22Rv1 (cell line): ENCODE results near the gene MRGPRD.

Source experiments
- ZFX ChIP-seq: fragments of 450-650 bp; IDR thresholded peaks from 2 replicates; pipeline ENCODE4 v1.6.1; 2017; ENCODE audit warnings: antibody characterized with exemption, borderline replicate concordance
- TF ChIP-seq, protein P1 (sequence below): fragments of 450-650 bp; IDR thresholded peaks from 2 replicates; pipeline ENCODE4 v1.5.1; 2017; ENCODE audit warnings: mild to moderate bottlenecking

DNA sequence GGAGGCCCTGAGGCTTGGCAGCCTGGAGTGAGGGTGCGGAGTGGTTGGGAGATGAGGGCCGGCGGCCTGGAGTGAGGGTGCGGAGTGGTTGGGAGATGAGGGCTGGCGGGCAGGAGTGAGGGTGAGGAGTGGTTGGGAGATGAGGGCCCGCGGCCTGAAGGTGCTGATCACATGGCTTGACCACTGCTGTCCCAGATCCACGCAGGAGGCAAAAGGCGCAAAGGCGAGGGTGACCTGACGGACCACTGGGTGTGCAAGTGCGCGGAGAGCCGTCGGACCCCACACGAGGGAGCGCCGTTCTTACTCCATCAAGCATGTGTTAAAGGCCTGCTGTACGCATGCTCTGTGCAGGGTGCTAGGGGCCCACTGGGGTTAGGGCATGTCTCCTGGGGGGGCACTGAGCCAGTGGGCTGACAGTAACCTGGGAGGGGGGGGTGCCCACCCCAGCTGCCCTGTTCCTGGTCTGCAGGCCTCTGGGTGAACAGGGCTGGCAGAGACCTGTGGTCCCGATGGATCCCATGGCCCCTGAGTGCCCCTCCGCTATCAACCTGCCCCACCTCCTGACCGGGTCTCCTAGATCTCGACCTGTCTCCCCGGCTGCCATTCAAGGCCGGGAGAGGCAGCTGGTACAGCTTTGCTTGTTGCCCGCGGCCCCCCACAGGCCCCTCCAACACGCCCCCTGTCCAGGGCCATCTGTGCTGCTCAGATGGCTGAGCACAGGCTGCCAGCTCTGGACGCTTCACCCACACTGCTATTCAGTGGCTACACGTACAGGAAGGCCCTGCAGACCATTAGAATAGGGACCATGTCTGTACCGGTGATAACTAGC lies 21.1 kb downstream of the MRGPRD start:
- TF ChIP-seq, protein P1, sequence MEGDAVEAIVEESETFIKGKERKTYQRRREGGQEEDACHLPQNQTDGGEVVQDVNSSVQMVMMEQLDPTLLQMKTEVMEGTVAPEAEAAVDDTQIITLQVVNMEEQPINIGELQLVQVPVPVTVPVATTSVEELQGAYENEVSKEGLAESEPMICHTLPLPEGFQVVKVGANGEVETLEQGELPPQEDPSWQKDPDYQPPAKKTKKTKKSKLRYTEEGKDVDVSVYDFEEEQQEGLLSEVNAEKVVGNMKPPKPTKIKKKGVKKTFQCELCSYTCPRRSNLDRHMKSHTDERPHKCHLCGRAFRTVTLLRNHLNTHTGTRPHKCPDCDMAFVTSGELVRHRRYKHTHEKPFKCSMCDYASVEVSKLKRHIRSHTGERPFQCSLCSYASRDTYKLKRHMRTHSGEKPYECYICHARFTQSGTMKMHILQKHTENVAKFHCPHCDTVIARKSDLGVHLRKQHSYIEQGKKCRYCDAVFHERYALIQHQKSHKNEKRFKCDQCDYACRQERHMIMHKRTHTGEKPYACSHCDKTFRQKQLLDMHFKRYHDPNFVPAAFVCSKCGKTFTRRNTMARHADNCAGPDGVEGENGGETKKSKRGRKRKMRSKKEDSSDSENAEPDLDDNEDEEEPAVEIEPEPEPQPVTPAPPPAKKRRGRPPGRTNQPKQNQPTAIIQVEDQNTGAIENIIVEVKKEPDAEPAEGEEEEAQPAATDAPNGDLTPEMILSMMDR: no peak
- no peak for TF ChIP-seq ZFX
